VCaP (cell line): ENCODE results near the gene PARVA.

Source experiments
- H3K27ac ChIP-seq: fragments of 450-650 bp; 2 replicates; pipeline ENCODE4 v1.5.1; 2017
- CTCF ChIP-seq: fragments of 450-650 bp; conservative IDR thresholded peaks from 2 replicates; pipeline ENCODE4 v1.5.1; 2017; ENCODE audit warnings: mild to moderate bottlenecking, moderate library complexity

The PARVA gene

DNA sequence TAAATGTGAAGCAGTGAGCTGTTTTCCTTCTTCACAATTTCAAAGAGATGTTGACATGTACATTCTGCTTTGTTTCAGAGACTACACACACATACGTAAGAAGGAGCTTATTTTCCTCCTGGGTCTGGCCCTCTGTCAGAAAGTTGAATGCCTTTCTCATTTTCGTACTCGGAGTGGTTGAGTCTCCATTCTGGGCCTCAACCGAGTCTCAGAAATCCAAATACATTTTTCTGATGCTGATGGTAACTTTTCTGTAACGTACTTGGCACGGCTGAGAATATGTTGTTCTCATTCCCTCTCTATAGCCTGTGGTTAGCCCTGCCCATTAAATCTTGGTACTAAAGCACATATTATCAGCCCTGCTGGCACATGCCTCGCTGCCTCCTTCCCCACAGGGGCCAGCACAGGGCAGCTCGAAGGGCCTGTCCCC lies 25.3 kb downstream of the PARVA start:
- H3K27ac ChIP-seq: no peak overlapping the region
- no peak for TF ChIP-seq CTCF

DNA sequence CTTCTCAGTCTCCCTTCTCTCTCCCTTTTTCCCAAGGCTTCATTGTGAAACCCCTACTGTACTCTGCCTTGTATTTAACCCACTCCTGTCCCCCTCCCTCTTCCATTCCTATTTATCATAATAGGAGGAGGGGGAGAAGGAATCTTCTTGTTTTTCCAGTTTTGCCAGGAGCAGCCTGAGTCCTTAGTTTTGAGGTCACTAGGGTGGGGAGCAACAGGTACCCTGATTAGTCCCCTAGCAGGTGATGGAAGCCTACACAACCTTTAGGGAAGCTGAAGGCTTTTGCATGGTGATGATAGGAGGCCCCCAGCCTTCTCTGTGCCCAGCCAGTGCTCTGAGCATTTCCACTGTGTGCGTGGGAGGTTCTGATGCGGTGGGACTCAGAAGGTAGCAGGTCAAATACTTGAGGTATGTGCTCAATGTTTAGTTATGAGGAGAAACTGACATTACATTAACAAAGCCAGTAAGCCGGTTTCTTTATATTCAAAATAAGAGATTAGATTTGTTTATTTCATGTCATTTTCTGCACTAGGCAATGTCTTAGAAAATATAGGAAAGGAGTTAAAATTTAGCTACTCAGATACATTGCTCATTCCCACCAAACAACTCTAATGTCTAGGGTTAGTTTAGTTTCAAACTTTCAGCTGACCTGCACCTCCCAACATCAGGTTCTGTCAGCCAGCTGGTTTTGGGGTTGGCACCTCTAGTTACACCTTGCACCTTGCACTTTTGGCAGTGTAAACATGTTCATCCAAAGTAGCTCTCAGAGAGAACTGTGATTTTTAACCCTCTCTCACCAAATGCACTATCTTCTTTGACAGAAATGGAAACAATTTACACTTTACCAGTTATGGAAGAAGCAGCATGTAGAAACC lies 26.0 kb downstream of the PARVA start:
- TF ChIP-seq CTCF: no peak
- H3K27ac ChIP-seq: no peak overlapping the region

- no peak for TF ChIP-seq CTCF
These were observed 26.6 kb downstream of the PARVA start for GRCh38 chr11:12403997-12404350.

DNA sequence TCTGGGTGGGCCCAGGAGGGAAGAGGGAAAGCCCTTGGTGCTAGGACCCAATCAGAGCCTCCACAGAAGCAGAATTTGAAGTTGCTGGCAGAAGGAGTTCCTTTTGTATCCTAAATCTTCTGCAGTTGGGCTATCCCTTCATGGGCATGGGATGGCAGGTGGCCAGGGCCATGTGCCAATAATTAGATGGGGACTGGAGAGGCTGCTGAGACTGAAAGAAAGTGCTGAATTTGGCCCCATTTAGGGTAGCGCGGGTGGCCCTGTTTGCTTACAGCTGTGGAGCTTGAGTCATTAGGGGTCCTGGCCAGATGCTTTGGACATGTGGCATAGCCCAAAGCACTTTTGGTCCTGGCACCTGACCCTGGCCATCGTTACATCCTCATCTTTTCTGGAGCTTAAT lies 27.1 kb downstream of the PARVA start:
- no peak for TF ChIP-seq CTCF
- H3K27ac ChIP-seq: no peak overlapping the region

More at GRCh38 chr11:12403997-12404350, 26.6 kb downstream of the PARVA start:
- no peak overlapping the region for H3K27ac ChIP-seq

DNA sequence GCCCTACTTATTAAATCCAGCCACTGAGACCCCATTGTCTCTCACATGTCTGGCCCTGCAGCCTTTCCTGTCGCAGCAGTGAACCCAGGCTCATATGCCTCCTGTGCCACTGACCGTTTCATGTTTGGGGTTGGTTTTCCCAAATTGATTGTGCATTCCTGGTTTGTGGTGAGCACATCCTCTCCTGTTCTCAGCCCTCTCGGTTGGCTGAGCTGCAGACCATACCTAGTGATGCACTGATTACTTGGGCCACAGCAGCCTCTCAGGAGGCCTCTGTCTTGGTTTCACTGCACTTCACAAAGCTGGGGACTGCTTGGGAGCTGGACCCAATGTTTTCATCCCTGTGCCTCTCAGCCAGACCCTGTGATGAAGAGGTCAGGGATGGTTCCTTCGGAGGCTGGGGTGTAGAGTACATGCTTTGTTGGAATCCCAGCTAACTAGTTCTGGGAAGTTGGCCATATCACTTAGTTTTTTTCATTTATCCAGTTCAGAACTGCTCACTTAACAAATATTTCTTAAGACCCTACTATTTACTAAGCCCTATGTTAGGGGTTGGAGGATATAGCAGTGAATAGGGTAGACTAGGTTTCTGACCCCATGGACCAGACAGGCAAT lies 30.9 kb downstream of the PARVA start:
- TF ChIP-seq CTCF: no peak
- no peak overlapping the region for H3K27ac ChIP-seq

DNA sequence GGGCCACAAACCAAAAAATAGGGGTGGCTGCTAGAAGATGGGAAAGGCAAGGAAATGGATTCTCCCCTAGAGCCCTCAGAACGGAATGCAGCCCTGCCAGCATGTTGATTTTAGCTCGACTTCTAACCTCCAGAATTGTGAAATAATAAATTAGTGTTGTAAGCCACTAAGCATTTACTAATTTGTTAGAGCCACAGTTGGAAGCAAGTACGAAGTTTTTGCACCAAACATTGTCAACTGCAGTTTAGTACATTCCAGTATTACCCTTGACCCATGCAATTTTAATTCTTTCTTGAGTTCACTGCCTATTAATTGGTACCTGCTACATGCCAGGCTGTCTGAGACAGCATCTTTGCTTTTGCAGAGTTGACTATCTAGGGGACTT lies 32.2 kb downstream of the PARVA start:
- H3K27ac ChIP-seq: no peak overlapping the region

More for the DNA sequence above, 32.2 kb downstream of the PARVA start:
- TF ChIP-seq CTCF: no peak
